PC-9 (cell line): ENCODE results near the gene TKT.

Source experiments
- CTCF ChIP-seq: fragments of 200-600 bp; sonication (generic); conservative IDR thresholded peaks from 2 replicates; pipeline ENCODE4 v1.6.1; 2017; ENCODE audit warnings: mixed run types, antibody characterized with exemption, mild to moderate bottlenecking, moderate library complexity
- EZH2 ChIP-seq: fragments of 200-600 bp; sonication (generic); IDR thresholded peaks from 2 replicates; pipeline ENCODE4 v1.8.0; 2017; ENCODE audit warnings: antibody characterized with exemption, low read depth

- TF ChIP-seq CTCF, result no peak
- TF ChIP-seq EZH2, result no peak
Observed at GRCh38 chr3:53224026-53224425, 31.8 kb downstream of the TKT start.
